ENCODE measurements around the gene MALSU1. TPM values are rescaled to one million over a fixed set of nuclear protein-coding genes. Genes with fewer than 3 reads are reported as not detected.

The MALSU1 gene
- total RNA-seq, 3 donors from 2014 or later, result 28.1 to 38.8 (median 37.2) TPM

- DNase-seq (no peak), ATAC-seq (no peak)
- H3K4me1 ChIP-seq (ENCODE audit: low read depth), result no peaks in the 10 kb centered on the region
- TF ChIP-seq, protein P1, sequence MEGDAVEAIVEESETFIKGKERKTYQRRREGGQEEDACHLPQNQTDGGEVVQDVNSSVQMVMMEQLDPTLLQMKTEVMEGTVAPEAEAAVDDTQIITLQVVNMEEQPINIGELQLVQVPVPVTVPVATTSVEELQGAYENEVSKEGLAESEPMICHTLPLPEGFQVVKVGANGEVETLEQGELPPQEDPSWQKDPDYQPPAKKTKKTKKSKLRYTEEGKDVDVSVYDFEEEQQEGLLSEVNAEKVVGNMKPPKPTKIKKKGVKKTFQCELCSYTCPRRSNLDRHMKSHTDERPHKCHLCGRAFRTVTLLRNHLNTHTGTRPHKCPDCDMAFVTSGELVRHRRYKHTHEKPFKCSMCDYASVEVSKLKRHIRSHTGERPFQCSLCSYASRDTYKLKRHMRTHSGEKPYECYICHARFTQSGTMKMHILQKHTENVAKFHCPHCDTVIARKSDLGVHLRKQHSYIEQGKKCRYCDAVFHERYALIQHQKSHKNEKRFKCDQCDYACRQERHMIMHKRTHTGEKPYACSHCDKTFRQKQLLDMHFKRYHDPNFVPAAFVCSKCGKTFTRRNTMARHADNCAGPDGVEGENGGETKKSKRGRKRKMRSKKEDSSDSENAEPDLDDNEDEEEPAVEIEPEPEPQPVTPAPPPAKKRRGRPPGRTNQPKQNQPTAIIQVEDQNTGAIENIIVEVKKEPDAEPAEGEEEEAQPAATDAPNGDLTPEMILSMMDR (IDR thresholded peaks at IDR 0.05), result no peak
- intact Hi-C loops (cut with DNase I, micrococcal nuclease), result no loop called here
- no peaks in the 10 kb centered on the region for H3K9me3 ChIP-seq
- H3K4me3 ChIP-seq, result no peak overlapping the region
- H3K36me3 ChIP-seq (ENCODE audit: low read depth), result no peaks in the 10 kb centered on the region
Measured at GRCh38 chr7:23356726-23357125, 57.6 kb downstream of the MALSU1 start.

- Histone ChIP-seq H3K9me3 (no peaks in the 10 kb centered on the region), H3K36me3 (ENCODE audit: low read depth) (no peaks in the 10 kb centered on the region), H3K4me3 (no peak overlapping the region), H3K4me1 (ENCODE audit: low read depth) (no peaks in the 10 kb centered on the region)
- ATAC-seq (no peak), DNase-seq (no peak)
- intact Hi-C loops (cut with DNase I, micrococcal nuclease), result no loop called here
- TF ChIP-seq, protein P1 (IDR thresholded peaks at IDR 0.05), result no peak
Measured at GRCh38 chr7:23357190-23358093, 58.3 kb downstream of the MALSU1 start.

GRCh38 chr7:23358152-23358674 is 59.1 kb downstream of the MALSU1 start:
- TF ChIP-seq, protein P1 (IDR thresholded peaks at IDR 0.05), result no peak
- no peaks in the 10 kb centered on the region for H3K4me1 ChIP-seq (ENCODE audit: low read depth)
- ATAC-seq (no peak), DNase-seq (no peak)
- intact Hi-C loops (cut with DNase I, micrococcal nuclease), result no loop called here
- H3K9me3 ChIP-seq, result no peaks in the 10 kb centered on the region
- H3K36me3 ChIP-seq (ENCODE audit: low read depth), result no peaks in the 10 kb centered on the region
- no peak overlapping the region for H3K4me3 ChIP-seq

Other genes starting within 250 kb of the MALSU1 start
- gene KLHL7, start 193.6 kb upstream of the MALSU1 start, total RNA-seq, result 10 to 100 TPM; 15.6 to 25.5 (median 21.3) TPM
- 10 to 100 TPM; 26.6 to 34.1 (median 27.6) TPM for gene NUP42, start 117.3 kb upstream of the MALSU1 start, total RNA-seq
- gene GPNMB, start 52.6 kb upstream of the MALSU1 start, total RNA-seq, result 10 to 100 TPM; 21.3 to 77.8 (median 38.8) TPM
- gene IGF2BP3, start 171.2 kb downstream of the MALSU1 start, total RNA-seq, result under 1 TPM in 1 of 3 donors, not detected in 2; 0.79 TPM
- gene TRA2A, start 232.6 kb downstream of the MALSU1 start, total RNA-seq, result 10 to 100 TPM; 74.6 to 79.3 (median 76.8) TPM

All from mucosa of descending colon (tissue), 3 donors.